H1 (cell line): ENCODE measurements around the gene APOBEC2. TPM values are rescaled to one million over a fixed set of nuclear protein-coding genes. Genes with fewer than 3 reads are reported as not detected.

Experiments used
- EGR1 ChIP-seq: IDR thresholded peaks from 2 replicates; pipeline ENCODE4 v1.6.1; 2011; ENCODE audit warnings: low read depth, low read length, borderline replicate concordance
- MAFK ChIP-seq: IDR thresholded peaks from 2 replicates; pipeline ENCODE4 v1.6.1; 2012; ENCODE audit warnings: low read depth, mild to moderate bottlenecking, improper control_type of control experiment, low read length
- polyA plus RNA-seq, 7 experiments: library from polyadenylated mRNA; depleted of rRNA in 3 of 7; stranded (reverse) in 5 of 7; unstranded in 2 of 7; fragments of >200 nt in 5 of 7; fragments of 200-250 nt in 2 of 7; gene quantifications; 1 replicate in 5 of 7; 2 replicates in 1 of 7; 4 replicates in 1 of 7; pipeline versions ENCODE4 v1.2.1 to v1.2.3, GENCODE V29; 2011 to 2013; ENCODE audit warnings: missing spikeins in 2 of 7, mixed read lengths in 2 of 7
- total RNA-seq: library from RNA; stranded (reverse); fragmentation: NEBNext Ultra II Directional; extraction: Animal tissue kit (Norgen Biotek cat#: 25700); gene quantifications from 2 replicates; pipeline ENCODE4 v1.2.1, GENCODE V29; 2021

APOBEC2 gene
- total and polyA plus RNA-seq, 2 of the 8 experiments (the other 6 are each of a cell fraction or from before 2014, with no cell fraction given), result not detected

DNA sequence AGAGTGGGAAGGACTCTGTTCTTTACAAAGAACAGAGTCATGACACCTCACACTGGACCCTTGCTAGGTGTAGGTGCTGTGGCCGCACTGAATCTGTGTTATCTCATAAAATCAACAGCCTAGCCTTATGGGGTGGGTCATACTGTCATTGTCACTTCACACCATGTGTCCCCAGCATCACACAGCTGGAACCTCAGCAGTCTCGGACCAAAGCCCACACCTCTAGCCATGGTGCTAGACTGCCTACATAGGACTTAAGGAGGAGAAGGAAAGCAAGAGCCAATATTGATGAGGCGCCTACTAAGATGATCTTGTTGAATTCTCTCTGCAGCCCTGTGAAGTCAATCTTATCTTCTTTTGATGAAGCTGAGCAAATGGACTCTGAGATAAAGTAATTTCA lies 45.0 kb upstream of the APOBEC2 start (continued):
- no peak for TF ChIP-seq MAFK
- no peak for TF ChIP-seq EGR1
